Measurements from ENCODE around the gene PLEKHH1.

PLEKHH1 gene

GRCh38 chr14:67571991-67572323, 38.9 kb downstream of the PLEKHH1 start:
- Histone ChIP-seq H3K9me3 (ENCODE audit: control insufficient read depth, insufficient read depth, low read length) (no peaks in the 10 kb centered on the region), H3K9me2 (replicated peaks; ENCODE audit: control insufficient read depth, low read length) (no peaks in the 10 kb centered on the region), H3F3A (ENCODE audit: control insufficient read depth, insufficient read depth) (no peaks in the 10 kb centered on the region), H3K4me2 (ENCODE audit: low read length) (no peak overlapping the region), H4K20me1 (ENCODE audit: control insufficient read depth, insufficient read depth, low read depth, low read length) (no peaks in the 10 kb centered on the region), H3K36me3 (ENCODE audit: control insufficient read depth, low read length) (no peaks in the 10 kb centered on the region), H3K27me3 (ENCODE audit: control insufficient read depth, low read length) (peaks cover 2% of the 10 kb centered on the region; the same call in 1 of the 2 replicates), H3K27ac (ENCODE audit: low read depth, low read length) (no peak overlapping the region), H3K4me3 (ENCODE audit: low read length) (no peak overlapping the region), H3K79me2 (ENCODE audit: control insufficient read depth, low read length) (no peaks in the 10 kb centered on the region), H3K4me1 (ENCODE audit: control insufficient read depth, low read length) (no peaks in the 10 kb centered on the region)
- TF ChIP-seq CTCF (IDR thresholded peaks at IDR 0.05; ENCODE audit: low read depth, low read length, poor library complexity, severe bottlenecking) (no peak), EZH2phosphoT487 (IDR thresholded peaks at IDR 0.05; ENCODE audit: borderline replicate concordance, low read length) (no peak)

DNA sequence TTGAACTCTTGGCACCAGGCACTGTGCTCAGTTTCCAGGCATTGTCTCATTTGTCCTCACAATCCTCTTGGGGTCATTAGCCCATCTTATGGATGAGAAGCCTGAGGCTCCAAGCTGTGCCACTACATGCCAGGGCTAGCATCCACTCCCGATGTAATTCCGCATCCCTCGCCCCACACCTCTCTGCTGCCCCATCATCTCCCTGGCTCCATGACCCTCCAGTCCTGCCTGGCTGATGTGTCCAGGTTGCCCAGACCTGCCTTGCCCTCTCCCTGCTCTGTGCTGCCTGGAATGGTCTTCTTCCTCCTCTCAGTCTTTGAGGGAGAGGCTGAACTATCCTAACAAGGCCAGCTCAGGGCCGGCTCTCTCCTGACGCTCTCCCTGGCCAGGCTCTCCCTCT, 39.5 kb downstream of the PLEKHH1 start:
- Histone ChIP-seq H3K9me3 (ENCODE audit: control insufficient read depth, insufficient read depth, low read length) (no peaks in the 10 kb centered on the region), H3K36me3 (ENCODE audit: control insufficient read depth, low read length) (no peaks in the 10 kb centered on the region), H3K27me3 (ENCODE audit: control insufficient read depth, low read length) (peaks cover 2% of the 10 kb centered on the region; the same call in 1 of the 2 replicates), H3K9me2 (replicated peaks; ENCODE audit: control insufficient read depth, low read length) (no peaks in the 10 kb centered on the region), H3K79me2 (ENCODE audit: control insufficient read depth, low read length) (no peaks in the 10 kb centered on the region), H3K4me3 (ENCODE audit: low read length) (no peak overlapping the region), H4K20me1 (ENCODE audit: control insufficient read depth, insufficient read depth, low read depth, low read length) (no peaks in the 10 kb centered on the region), H3F3A (ENCODE audit: control insufficient read depth, insufficient read depth) (no peaks in the 10 kb centered on the region), H3K4me1 (ENCODE audit: control insufficient read depth, low read length) (no peaks in the 10 kb centered on the region), H3K4me2 (ENCODE audit: low read length) (no peak overlapping the region), H3K27ac (ENCODE audit: low read depth, low read length) (no peak overlapping the region)
- TF ChIP-seq CTCF (IDR thresholded peaks at IDR 0.05; ENCODE audit: low read depth, low read length, poor library complexity, severe bottlenecking) (no peak), EZH2phosphoT487 (IDR thresholded peaks at IDR 0.05; ENCODE audit: borderline replicate concordance, low read length) (no peak)

GRCh38 chr14:67573228-67574010, 40.3 kb downstream of the PLEKHH1 start:
- no peaks in the 10 kb centered on the region for H3K4me1 ChIP-seq (ENCODE audit: control insufficient read depth, low read length)
- no peak overlapping the region for H3K4me2 ChIP-seq (ENCODE audit: low read length)
- H3K9me3 ChIP-seq (ENCODE audit: control insufficient read depth, insufficient read depth, low read length): no peaks in the 10 kb centered on the region
- no peaks in the 10 kb centered on the region for H3K36me3 ChIP-seq (ENCODE audit: control insufficient read depth, low read length)
- H3F3A ChIP-seq (ENCODE audit: control insufficient read depth, insufficient read depth): no peaks in the 10 kb centered on the region
- H3K79me2 ChIP-seq (ENCODE audit: control insufficient read depth, low read length): no peaks in the 10 kb centered on the region
- no peak for TF ChIP-seq EZH2phosphoT487 (IDR thresholded peaks at IDR 0.05; ENCODE audit: borderline replicate concordance, low read length)
- no peak for TF ChIP-seq CTCF (IDR thresholded peaks at IDR 0.05; ENCODE audit: low read depth, low read length, poor library complexity, severe bottlenecking)
- peaks cover 2% of the 10 kb centered on the region; the same call in 1 of the 2 replicates for H3K27me3 ChIP-seq (ENCODE audit: control insufficient read depth, low read length)
- H4K20me1 ChIP-seq (ENCODE audit: control insufficient read depth, insufficient read depth, low read depth, low read length): no peaks in the 10 kb centered on the region
- no peak overlapping the region for H3K4me3 ChIP-seq (ENCODE audit: low read length)
- no peak overlapping the region for H3K27ac ChIP-seq (ENCODE audit: low read depth, low read length)
- H3K9me2 ChIP-seq (replicated peaks; ENCODE audit: control insufficient read depth, low read length): no peaks in the 10 kb centered on the region

Data from DOHH2 (cell line).